Astrocyte of the hippocampus (primary cell): ENCODE measurements around the gene EPHA1.

ENCODE experiments used
- DNase-seq: peaks from one replicate; pipeline ENCODE4 v3.0.0; 2011; ENCODE audit warnings: low read depth, low spot score

Gene EPHA1

DNA sequence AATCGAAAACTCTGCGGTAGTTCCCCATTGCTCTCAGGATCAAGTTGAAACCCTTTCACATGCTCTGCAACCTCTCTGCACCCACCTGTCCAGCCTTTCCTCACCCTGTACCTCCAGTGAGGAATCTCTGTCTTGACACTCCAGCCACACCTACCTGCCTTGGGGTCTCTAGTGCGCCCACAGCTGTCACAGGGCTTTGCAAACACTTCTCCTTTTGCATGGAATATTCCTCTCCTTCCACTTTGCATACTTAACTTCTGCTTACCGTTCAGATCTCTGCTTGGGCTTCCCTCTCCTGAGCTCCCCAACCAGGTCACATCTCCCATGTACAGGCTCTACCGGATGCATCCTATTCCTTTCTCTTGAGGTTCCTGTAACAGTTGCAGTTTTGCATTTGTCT lies 34.1 kb downstream of the EPHA1 start:
- DNase-seq = no peak

DNA sequence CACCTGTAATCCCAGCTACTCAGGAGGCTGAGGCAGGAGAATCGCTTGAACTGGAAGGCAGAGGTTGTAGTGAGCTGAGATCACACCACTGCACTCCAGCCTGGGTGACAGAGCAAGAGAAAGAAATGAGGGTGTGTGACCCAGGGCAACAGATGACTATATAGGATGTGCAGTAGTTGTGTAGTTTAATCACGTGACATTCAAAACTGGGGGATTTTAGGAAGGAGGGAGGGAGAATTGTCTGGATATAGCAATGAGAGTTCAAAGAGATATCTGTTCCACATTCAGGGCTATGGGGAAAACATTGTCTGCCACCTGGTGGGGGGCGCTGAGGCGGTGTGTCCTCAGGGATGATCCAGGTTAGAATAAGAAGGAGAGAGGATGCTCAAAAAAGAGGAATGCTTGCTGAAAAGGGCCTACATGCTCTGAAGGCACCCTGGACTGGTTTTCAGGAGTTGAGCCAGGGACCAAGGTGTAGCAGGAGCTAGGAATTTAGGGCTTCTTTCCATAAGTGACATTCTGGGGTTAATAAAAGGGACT lies 35.3 kb downstream of the EPHA1 start:
- no peak for DNase-seq

DNA sequence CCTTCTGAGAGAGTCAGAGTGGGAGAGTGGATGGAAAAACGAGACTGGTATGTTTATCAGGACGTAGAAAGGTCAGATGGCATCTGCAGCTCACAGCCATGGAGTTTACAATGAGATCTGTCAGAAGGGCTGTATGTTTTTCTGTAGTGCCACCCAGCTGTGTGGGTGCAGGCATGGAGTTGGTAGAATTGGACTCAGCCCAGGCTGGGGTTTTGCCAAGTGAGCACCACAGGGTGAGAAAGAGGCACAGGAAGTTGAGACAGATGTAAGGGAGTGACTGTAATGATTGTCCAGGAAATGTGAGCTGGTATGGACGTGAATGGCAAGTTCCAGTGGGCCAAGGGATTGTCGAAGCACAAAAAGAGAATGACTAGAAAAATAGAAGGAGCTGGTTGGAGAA lies 36.6 kb downstream of the EPHA1 start:
- no peak for DNase-seq

DNA sequence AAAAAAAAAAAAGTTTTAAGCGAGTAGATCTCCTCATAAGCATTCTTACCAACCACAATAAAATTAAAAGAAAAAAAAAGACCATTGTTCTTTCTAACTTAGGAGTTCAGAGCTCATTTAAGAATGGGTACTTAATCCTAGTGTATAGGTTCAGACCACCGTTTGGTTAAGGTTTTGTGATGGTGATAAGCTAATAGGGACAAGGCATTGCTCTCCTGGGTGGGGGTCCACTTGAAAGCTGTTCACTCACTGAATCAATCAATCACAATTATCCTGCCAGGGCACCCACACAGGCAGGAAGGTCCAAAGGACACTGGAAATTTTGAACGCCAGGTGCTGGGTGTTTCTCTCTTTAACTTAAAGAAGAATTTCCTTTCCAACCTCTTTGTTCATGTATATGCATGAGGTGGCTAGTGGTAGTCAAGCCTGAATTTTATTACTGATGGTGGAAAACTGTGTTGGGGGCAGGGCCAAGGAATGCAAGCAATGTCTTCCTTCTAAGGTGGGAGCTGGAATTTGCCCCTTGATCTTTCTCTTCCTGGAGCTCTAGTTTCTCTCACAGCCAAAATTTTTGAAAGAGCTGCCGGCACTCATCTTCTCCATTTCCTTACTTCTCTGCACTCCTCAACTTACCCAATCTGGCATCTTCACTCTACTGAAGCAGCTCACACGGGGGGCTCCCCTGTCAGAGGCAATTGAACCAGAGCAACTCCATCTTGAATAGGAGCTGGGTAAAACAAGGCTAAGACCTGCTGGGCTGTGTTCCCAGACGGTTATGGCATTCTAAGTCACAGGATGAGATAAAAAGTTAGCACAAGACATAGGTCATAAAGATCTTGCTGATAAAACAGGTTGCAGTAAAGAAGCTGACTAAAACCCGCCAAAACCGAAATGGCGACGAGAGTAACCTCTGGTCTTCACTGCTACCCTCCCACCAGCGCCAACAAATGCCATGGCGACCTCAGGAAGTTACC lies 38.7 kb downstream of the EPHA1 start:
- peak; percentile 58 for DNase-seq

DNA sequence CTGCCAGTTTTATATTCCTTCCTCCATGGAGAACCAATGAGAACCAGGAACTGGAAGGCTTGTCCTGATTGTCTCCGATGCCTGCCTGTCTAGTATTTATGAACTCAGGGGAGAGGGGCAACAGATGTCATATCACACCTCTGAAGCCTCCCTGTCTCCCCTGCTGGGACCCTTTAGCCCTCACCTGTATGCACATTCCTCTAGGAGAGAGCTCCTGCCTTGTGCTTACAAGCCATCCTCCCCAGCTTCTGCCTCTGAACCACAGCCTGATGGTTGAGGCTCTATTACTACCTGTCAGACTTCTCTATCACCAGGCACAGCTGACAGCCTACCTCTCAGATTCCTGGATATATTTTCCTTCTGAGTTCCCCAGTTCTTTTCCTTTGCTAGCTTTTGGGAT lies 40.3 kb downstream of the EPHA1 start:
- DNase-seq = no peak

DNA sequence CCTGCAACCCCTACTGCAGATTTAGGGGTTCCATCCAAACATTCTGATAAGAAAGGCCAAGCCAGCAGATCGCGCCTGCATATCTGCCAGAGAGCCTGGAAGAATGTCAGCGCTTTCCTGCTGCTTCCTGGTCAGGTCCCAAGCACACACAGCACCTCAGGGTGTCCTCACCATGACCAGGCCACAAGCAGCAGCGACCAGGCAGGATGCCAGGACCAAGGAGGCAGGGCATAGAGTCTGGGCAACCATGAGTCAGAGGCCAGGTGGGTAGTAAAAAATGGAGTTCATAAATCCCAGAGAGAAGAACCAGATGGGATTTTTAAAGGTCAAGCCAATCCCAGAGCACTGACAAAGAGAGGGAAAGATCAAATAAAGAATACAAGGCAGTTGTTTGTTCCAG lies 40.7 kb downstream of the EPHA1 start:
- peak; percentile 46 for DNase-seq

DNA sequence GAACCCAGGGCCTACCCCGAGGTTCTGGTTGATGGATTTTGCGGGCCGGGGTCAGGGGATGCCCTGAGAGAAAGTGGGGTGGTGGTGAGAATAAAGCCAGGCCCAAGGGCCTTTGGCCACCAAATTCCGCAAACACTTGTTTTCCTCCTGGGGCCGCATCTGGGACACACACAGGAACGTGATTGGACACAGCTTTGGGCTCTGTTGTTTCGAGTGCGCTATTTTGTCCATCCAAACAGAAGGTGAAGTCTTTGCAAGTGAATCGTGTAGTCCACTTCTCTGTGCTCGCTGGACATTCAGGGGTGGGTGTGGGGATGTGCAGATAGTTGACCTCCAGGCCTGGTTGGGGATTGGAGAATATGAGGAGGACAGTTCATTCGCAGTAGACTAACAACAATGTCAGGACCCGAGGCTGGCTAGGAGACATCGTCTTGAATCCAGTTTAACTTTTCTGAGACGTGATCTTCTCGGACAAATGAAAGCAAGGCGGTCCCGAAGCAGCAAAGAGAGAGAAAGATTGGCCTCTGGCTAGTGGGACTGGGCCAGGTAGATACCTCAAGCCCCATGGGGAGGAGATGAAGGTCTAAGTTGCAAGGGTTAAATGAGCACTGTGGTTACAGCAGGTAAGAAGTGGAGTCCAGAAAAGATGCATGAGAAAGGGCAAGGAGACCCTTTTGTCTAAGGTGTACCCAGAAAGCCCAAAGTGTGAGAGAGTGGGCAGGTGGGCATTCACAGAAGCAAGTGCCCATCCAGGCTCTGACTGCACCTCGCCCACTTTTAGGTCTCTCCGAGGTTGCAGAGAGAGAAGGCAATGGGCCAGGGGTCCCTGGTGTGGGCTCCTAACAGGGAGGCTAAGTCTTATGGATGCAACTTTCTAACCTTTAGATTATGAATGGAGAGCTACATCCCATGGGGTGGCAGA lies 45.4 kb downstream of the EPHA1 start:
- DNase-seq = no peak

DNA sequence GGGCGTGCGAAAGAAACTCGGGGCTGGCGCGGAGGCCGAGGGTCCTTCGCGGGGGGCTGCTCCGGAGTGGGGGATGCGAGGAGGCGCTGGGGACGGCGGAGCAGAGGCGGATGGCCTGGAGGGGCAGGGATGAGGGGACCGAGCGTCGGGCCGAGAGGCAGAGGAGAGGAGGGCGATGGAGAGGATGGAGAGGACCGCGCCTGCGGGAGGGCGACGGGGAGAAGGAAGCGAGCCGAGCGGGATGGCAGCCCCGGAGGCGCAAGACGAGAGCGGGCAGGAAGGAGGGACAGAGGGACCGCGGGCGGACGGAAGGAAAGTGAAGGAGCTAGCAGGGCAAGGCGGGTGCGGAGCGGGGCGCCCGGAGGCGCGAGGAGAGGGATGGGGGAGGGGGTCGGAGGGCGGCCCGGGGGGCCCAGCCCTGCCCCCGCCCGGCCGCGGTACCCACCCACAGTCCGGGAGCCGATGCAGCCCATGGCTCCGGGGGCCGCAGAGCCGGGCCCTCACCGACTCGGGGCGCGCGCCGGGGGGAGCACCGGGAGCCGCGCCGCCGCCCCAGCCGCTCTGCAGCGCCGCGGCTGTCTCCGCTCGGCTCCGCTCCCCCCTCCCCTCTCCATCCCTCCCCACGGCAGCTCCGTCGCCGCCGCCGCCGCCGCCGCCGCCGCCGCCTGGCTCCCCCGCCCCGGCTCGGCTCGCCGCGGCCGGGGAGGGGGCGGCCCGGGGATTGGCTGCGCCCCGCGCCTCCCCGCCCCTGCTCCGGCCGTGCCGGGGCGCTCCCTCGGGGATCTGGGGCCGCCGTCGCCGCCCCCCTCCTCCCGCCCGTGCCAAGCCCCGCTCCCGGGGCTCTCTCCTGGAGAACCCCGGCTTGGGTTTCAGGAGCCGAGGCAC lies 46.3 kb downstream of the EPHA1 start, which contains the start of gene FAM131B:
TSS of gene FAM131B (minus strand) at position 583 of the 885 bp plus-strand sequence. CDS start at position 473, 110 bp downstream.
- peak; percentile 52 for DNase-seq

DNA sequence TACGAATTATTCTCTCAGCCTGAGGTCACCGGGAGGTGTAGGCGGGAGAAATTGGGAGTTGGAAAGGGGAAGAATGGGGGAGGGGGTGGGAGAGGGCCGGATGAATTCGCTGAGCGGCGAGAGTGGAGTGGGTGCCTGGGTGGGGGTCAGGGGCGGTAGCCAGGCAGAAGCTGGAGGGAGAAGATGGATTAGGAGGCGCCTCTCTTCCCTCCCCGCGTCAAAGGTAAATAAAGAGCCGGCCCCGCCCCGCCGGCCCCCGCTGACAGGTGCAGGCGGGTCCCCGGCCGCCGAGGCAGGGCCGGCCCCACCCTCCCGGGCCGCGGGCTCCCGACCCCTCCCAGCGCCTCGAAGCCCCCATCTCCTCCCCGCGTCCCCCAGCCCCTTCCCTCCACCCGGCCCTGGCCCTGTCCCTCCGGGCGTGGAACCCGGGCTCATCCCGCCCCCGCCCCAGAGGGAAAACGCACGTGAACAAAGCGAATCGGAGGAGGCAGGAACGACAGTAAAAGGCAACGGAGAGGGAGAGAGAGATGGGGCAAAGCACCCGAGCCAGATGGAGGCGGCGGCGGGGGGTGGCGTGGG lies 47.0 kb downstream of the EPHA1 start:
- no peak for DNase-seq

DNA sequence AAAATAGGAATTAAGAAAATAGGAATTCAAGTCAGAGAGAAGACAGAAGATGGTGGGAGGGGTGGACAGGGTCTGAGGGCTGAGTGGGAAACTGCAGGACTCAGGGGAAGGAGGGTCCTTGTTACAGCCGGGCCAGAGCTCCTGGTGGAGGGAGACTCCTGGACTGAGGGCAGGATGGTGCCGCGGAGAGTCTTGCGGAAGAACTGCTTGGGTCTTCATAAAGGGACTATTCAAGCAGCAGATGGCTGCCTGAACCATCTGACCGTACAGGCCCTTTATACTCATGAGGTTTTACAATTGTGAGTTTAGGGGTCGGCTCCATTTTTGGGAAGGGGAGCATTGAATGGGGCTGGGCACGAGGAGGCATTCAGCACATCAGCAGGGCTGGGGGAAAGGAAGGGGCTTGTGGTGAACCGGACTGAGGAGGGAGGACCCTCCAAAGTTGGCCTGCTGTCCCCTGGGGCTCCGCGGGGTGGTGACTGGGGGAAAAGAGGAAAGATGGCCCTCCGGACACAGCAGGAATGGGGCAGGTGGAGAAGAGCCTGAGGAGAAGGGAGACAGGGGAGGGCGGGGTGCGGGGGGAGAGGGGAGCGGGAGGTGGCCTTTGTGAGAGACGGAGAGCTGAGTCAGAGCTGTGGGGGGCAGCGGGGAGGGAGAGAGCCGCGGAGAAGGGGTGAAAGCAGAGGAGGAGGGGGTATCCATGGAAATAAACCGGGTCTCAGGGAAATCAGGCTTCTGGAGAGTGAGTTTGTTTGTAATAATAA lies 47.7 kb downstream of the EPHA1 start:
- peak; percentile 30 for DNase-seq

DNA sequence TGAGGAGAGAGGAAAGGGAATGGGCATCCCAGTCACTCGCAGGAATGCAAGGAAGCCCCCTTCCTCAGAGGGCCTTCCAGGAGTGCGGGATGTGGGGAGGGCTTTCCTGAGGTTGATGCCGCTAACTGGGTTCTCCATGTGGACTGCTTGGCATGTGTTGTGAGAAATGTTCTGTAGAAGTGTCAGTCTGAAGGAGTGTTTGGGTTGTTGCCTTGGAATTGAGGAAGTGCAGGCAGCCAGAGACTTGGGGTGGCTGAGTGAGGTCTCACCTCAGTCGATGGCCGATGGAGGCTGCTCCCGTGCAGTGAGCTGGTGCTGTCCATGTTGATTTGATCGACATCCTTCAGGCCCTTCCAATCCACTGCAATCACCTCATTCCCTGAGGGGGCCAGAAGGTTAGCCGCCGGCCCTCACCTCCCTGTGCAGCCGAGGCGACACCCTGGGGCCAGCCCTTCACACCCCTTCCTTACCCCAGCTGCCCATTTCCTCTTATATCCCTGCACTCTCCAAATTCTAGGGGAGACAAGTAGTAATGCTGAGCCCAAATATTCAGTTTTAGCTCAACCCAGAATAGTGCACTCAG lies 48.8 kb downstream of the EPHA1 start:
- no peak for DNase-seq

DNA sequence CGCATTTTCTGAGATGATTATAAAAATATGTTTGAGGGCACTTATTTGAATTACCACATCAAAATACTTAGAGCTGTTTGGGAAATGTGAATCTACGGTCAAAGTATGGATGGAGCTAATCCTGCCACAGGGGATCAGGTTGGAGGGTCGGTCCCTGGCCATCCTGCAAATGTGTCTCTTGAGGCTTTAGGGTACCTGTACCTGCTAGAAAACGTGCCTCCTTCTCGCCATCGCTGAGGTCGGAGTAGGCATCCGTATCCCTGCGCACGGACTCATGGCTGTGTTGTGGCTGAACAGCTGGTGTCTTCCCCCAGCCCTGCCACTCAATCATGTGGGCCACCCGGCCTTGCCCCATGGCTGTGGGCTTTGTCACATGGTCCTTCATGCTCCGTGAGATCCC lies 50.0 kb downstream of the EPHA1 start:
- no peak for DNase-seq

DNA sequence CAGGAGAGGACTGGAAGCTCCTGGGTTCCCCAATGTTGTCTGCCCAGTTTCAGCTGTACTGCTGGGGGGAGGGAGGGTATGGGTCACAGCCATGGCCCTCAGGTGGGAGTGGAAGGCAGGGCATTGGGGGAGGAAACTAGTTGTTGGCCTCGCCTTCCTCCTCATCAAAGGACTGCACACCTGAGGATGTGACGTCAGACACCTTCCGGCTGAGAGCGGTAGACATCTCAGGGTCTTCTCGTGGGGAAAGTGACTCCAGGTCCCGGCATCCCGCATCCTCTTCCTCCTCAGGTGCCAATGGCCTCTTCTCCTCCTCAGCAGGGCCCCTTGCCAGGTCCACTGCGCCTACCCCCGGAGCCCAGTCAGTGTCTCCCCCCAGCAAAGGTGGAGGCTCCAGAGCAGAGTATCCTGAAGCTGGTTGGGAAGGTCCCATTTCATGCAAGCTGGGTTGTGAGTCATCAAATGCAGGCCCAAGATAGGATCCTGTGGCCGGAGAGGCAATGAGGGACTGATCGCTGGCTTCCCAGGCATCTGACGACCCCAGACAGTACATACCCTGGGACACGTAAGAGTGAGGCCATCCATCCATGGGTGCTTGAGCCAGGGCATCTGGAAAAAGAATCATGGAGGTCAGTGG lies 52.1 kb downstream of the EPHA1 start:
- DNase-seq = no peak

DNA sequence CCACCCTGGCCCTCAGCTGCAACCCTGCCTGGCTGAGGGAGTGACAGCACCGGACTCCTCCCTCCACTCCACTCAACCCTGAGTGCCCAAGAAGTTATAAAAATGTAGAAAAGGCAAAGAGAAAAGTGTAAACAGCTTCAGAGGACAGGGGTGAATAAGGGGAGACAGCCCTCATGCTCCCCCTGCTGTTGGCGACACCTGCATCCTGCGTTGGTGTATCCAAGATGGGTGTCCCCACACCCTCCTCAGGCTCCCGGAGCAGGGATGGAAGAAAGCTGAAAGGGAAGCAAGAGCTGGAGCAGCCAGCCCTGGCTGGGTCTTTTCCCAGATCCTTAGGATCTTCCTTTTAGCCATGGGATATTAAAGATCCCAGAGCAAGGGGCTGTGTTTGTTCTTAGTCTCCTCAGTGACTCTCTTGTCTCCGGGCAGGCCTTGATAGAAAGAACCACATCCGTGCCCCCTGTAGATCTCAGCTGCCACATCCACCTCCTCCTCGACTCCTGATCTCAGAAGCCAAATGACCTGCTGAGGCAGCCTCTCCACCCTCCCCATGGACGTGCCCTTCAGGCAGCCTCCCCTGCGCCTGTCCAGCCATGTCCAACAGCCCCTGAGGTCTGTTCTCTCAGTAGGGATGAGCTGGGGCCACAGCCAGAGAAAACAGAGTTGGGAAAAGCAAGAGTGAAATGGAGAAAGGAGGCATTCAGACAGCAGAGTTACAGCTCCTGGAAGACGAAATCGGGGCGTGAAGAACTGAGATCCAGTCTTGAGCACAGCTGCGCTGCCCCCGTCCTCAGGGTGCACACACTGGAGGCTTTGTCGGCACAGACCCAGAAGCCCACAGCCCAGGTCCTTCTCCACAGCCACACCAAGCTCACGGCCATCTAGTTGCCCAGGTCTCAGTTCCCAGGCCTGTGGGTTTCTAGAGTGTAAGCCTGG lies 52.9 kb downstream of the EPHA1 start:
- no peak for DNase-seq

DNA sequence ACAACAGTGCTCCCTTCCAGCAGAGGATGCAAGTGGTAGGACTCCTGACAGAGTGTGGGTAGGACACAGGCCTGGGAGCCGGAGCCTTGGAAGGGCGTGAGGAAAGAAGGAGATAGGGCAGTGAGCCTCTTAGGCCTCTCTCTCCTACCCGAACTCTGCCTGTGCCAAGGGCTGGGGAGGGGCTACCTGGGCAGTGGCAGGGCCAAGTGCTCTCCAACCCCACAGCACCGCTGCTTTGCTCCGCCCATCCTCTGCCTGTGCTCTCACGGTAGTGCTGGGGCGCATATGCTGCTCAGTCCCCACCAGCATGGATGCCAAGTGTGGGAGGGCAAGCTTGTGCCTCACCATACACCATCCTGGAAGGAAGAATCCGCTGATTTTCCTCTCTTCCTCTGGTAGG lies 53.7 kb downstream of the EPHA1 start:
- DNase-seq = no peak

DNA sequence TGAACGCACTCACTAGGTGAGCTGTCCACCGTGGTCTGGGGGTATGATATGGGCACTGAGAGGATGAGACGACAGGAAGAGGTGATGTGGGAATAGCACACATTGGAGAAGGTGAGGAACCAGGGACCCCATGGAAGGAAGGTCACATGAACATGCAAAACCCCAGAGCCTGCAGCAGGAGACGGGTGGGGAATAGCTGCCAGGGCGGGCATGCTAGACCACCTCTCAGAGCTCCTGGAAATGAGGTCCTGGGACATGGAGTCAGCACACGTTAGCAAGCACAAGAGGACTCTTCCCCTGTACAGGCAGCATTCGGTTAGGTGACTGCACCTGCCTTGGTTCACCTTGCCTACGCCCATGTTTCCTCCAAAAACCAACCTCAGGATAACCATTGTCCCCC lies 54.3 kb downstream of the EPHA1 start:
- no peak for DNase-seq

DNA sequence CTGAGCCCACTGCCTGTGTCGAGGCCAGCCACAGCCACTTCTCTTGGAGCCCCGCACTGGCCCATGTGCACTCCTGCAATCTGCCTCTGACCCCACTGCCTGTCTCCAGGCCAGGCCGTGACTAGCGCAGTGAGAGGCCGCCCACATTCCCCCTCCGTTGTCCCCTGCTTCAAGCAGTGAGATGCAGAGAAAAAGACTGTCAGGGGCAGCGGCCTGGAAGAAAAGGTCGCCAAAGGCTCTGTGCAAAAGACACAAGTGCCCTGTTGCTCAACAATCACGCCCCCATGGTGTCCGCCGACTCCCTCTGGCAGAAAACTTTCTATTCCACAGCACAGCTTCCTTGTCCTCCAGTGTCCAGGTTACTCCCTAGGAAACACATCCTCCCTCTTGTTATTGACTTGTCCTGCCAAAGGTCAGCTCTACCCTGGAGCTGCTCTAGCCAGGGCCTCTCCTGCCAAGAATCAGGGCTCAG lies 56.1 kb downstream of the EPHA1 start:
- no peak for DNase-seq

DNA sequence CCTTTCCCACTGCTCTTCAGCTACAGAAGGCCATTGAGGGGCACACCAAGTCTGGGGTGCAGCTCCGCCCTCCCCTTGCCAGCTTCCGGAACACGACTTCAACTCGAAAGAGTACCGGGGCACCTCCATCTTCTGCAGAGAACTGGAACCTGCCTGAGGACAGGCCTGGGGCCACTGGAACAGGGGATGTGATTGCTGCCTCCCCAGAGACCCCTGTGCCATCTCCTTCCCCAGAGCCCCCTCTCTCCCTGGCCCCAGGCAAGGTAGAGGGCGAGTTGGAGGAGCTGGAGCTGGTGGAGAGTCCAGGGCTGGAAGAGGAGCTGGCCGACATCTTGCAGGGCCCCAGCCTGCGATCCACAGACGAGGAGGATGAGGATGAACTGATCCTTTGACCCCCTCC lies 57.1 kb downstream of the EPHA1 start:
- DNase-seq = no peak
